ENCODE measurements around the gene HELZ.

DNA sequence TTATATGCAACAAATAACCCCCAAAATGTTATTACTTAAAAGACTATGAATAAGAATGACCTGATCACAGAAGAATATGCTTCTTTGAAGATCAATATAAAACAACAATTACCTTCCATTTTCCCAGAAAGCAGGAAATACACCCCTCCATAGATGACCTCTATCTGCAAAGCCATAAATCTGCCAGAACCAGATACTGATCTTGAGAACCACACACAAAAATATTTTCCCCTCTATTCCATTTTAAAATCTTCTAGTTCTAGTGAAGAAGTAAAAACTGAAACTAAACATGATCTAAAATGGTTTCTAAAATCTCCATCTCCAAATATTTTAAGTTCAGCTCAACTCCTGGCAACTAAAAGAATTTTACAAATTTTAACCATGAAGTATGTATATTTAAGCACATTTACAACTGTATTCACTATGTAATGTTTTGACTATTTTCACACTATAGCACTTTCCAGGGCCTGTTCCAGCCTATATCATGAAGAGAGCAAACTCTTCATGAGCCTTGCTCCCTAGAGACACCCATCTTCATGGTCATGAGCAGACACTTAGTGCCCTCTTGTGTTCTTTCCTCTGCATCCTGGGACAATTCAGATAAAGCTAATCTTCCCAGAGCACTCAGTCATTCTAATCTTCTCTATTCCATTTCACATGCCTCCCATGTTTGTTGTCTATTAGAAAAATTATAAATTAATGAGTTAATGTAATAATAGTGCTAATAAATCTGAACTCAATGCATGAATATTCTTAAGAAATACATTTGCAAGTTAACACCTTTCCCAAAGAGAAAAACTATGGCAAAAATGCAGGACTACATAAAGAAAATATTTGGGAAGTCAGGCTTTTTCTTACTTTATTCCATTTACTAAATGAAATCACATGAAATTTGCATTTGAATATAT, 87.0 kb downstream of the HELZ start:
- TF ChIP-seq CTCF (IDR thresholded peaks at IDR 0.05) (no peak), POLR2A (IDR thresholded peaks at IDR 0.05) (no peak), POLR2AphosphoS5 (IDR thresholded peaks at IDR 0.05) (no peak)
